GM19240 (cell line): ENCODE results near the gene TMEM30A.

Experiments used
- DNase-seq: peaks from one replicate; pipeline ENCODE4 v3.0.0; 2011; ENCODE audit warnings: low spot score; ENCODE audit not compliant: insufficient read length

Gene TMEM30A

GRCh38 chr6:75284632-75285282, at the start of gene TMEM30A:
Gene TMEM30A (minus strand): TSS chr6:75284792. CDS start chr6:75284638, 154 bp downstream.
- peak; percentile 74 for DNase-seq

- no peak for DNase-seq
Measured at GRCh38 chr6:75333676-75334200, 49.1 kb upstream of the TMEM30A start.

GRCh38 chr6:75331151-75331550, 46.6 kb upstream of the TMEM30A start:
- DNase-seq, result no peak

GRCh38 chr6:75329703-75330102, 45.1 kb upstream of the TMEM30A start:
- DNase-seq, result no peak

- no peak for DNase-seq
Measured at GRCh38 chr6:75327807-75328206, 43.2 kb upstream of the TMEM30A start.

- DNase-seq, result no peak
Measured at GRCh38 chr6:75326557-75327258, 42.1 kb upstream of the TMEM30A start.

- no peak for DNase-seq
Measured at GRCh38 chr6:75318900-75319299, 34.3 kb upstream of the TMEM30A start.

- no peak for DNase-seq
Measured at GRCh38 chr6:75317503-75318206, 33.1 kb upstream of the TMEM30A start.

GRCh38 chr6:75315978-75316377, 31.4 kb upstream of the TMEM30A start:
- no peak for DNase-seq

GRCh38 chr6:75308250-75308988, 23.8 kb upstream of the TMEM30A start:
- no peak for DNase-seq

- DNase-seq, result no peak
Measured at GRCh38 chr6:75307364-75308004, 22.9 kb upstream of the TMEM30A start.

GRCh38 chr6:75306064-75306463, 21.5 kb upstream of the TMEM30A start:
- DNase-seq, result no peak

- no peak for DNase-seq
Measured at GRCh38 chr6:75305573-75305972, 21.0 kb upstream of the TMEM30A start.

GRCh38 chr6:75302280-75302679, 17.7 kb upstream of the TMEM30A start:
- no peak for DNase-seq

- DNase-seq, result no peak
Measured at GRCh38 chr6:75301537-75301936, 16.9 kb upstream of the TMEM30A start.

GRCh38 chr6:75301088-75301487, 16.5 kb upstream of the TMEM30A start:
- DNase-seq, result no peak

- no peak for DNase-seq
Measured at GRCh38 chr6:75300531-75300855, 15.9 kb upstream of the TMEM30A start.

- DNase-seq, result no peak
Measured at GRCh38 chr6:75299801-75300530, 15.4 kb upstream of the TMEM30A start.

GRCh38 chr6:75296811-75297779, 12.5 kb upstream of the TMEM30A start:
- no peak for DNase-seq
